ENCODE data around the gene WBP1. TPM values are rescaled to one million over a fixed set of nuclear protein-coding genes. Genes with fewer than 3 reads are reported as not detected.

WBP1 gene
- total RNA-seq, 2 donors from 2014 or later = 47.6 to 48.3 TPM

DNA sequence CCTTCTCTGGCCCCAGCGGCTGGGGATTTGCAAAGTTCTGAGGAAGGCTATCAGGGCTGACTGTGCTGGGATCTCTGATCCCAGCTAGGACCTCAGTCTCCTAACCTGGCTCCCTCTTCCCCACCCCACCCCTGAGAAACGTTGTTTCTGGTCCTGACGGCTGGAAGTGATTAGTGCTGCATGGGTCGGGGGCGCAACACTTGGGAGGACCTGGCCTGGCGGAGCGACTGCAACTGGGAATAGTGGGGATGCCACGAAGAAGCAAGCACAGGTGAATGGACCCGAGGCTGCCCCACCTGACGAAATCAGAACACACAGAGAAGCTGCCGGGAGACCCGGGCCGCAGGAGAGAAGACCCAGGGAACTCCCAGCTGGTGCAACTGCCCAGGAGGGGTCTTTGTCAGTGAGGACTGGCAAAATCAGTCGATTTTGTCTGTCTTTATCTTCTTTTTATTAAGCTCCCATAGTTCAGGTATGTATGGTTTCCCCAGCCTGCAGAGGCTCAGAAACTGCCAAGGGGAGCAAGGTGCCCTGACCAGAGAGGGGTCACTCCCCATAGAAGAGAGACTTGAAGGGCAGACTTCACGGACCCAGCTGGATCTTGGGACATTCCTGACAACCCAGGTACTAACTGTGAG, 41.8 kb downstream of the WBP1 start:
- intact Hi-C loops (cut with DNase I) = no loop called here
- Histone ChIP-seq H3K27me3 (peaks cover 17% of the 10 kb centered on the region), H3K9me3 (no peaks in the 10 kb centered on the region), H3K36me3 (peaks cover under 1% of the 10 kb centered on the region), H3K9ac (ENCODE audit: low read depth in 2 of 2, low read length in 2 of 2) (no peak overlapping the region), H3K4me1 (peaks cover 15% of the 10 kb centered on the region), H3K4me3 (no peak overlapping the region), H3K27ac (no peak overlapping the region)
- DNase-seq = no peak
- no peak for TF ChIP-seq CTCF (IDR thresholded peaks at IDR 0.05)

DNA sequence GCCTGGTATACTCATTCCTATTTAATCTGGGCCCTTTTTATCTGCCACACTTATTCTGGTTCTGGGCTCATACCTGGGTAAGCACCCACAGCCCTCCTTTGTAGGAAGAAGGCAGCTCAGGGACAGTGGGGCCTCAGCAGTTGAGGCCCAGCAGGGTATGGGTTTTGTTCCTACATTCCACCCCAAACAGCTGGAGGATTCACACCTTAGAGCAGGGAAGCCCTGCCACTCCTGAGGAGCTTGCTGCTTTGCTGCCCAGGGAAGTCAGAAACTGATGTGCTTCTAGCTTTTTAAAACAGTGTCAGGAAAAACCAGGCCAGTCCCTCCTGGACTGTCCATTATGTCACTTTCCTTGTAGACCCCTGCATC, 42.3 kb downstream of the WBP1 start:
- no peaks in the 10 kb centered on the region for H3K9me3 ChIP-seq
- no peak for DNase-seq
- no peak overlapping the region for H3K9ac ChIP-seq (ENCODE audit: low read depth in 2 of 2, low read length in 2 of 2)
- H3K36me3 ChIP-seq = peaks cover 3% of the 10 kb centered on the region
- peaks cover 15% of the 10 kb centered on the region for H3K4me1 ChIP-seq
- no peak for TF ChIP-seq CTCF (IDR thresholded peaks at IDR 0.05)
- H3K27ac ChIP-seq = no peak overlapping the region
- intact Hi-C loops (cut with DNase I) = no loop called here
- peaks cover 17% of the 10 kb centered on the region for H3K27me3 ChIP-seq
- H3K4me3 ChIP-seq = no peak overlapping the region

DNA sequence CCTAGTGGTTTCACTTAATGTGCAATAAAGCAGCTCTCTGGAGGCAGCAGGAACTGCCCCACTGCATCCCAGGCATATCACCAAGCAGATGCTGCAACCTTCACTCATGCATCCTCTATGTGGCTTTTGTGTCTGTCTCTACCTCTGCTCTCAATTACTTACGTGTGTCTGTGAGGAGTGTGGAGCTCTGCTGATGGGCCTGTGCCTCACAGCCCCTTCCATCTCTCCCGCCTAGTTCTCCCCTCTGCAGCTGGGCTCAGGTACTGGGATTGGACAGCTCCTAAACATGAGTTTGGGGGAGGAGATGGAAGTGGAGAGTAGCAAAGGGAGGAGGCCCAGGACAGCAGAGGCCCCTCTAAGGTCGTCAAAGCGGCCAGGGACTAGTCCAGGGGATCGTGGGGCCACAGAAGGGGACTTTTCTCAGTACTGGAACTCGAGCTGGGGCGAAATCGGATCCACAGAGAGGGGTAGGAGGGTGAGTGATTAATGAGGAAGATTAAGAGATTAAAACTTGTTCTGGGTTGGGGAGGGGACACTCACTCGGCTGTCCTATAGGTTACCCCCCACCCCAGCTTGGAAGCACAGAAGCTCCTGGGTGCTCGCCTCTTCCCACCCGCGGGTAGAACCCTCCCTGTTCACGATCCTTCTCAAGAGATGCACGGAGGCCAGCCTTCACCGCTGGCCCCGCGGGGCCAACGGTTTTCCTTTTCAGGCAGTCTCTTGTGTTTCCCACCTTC, 43.3 kb downstream of the WBP1 start:
- Histone ChIP-seq H3K27me3 (peaks cover 17% of the 10 kb centered on the region), H3K9ac (ENCODE audit: low read depth in 2 of 2, low read length in 2 of 2) (peak overlapping the region in 1 of 2 donors; percentile 96), H3K9me3 (no peaks in the 10 kb centered on the region), H3K27ac (no peak overlapping the region), H3K4me1 (peaks cover 24% of the 10 kb centered on the region), H3K4me3 (no peak overlapping the region), H3K36me3 (peaks cover 3% of the 10 kb centered on the region)
- no peak for TF ChIP-seq CTCF (IDR thresholded peaks at IDR 0.05)
- DNase-seq = no peak
- intact Hi-C loops (cut with DNase I) = no loop called here

GRCh38 chr2:74502147-74502719, 44.0 kb downstream of the WBP1 start:
- peak; percentile 81 for DNase-seq
- Histone ChIP-seq H3K4me1 (peaks cover 27% of the 10 kb centered on the region), H3K9ac (ENCODE audit: low read depth in 2 of 2, low read length in 2 of 2) (peak overlapping the region; percentile 70 to 96), H3K27me3 (peaks cover 17% of the 10 kb centered on the region), H3K4me3 (peak overlapping the region; percentile 52), H3K27ac (peak overlapping the region; percentile 78), H3K9me3 (no peaks in the 10 kb centered on the region), H3K36me3 (peaks cover 3% of the 10 kb centered on the region)
- no peak for TF ChIP-seq CTCF (IDR thresholded peaks at IDR 0.05)
- intact Hi-C loops (cut with DNase I) = no loop called here

DNA sequence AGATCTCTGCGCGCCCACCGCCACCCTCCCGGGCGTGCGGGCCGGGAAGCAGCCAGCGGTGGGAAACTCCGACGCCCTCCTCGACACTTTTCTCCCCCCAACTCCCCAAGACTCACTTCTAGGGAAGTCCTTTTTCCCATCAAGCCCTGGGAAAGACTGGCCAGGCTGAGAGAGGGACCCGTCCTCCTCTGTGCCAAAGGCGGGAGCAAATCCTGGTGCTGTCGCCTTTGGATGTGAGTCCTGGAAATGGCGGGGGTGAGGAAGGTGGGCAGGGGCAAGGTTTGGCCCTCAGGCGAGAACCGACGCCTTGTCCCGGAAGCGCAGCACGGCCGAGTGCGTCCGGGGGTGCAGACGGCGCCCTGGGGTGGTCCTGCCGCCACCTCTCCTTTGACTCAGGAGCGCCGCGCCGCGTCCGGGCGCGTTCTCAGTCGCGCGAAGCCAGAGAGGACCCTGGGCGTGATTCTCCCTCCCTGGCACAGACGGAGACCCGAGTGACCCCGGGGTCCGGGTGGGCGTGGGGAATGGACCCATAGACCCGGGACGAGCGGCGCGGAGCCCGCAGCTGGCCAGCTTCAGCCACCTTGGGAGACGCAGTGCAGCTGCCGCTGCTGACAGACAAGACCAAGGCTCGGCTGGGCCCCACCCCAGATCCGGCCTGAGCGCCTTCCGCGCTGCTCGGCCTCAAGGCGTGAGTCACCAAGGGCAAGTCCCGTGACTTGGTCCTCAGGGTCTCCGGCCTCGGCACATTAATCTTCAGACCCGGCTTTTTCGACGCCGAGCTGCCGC, 44.7 kb downstream of the WBP1 start:
- Histone ChIP-seq H3K27ac (peak overlapping the region; percentile 78), H3K4me3 (peak overlapping the region; percentile 52), H3K36me3 (peaks cover 3% of the 10 kb centered on the region), H3K27me3 (peaks cover 17% of the 10 kb centered on the region), H3K9ac (ENCODE audit: low read depth in 2 of 2, low read length in 2 of 2) (peak overlapping the region; percentile 70 to 96), H3K9me3 (no peaks in the 10 kb centered on the region), H3K4me1 (peaks cover 23% of the 10 kb centered on the region)
- no peak for TF ChIP-seq CTCF (IDR thresholded peaks at IDR 0.05)
- DNase-seq = peak; percentile 90
- intact Hi-C loops (cut with DNase I) = no loop called here
